HG02938 (cell line): ENCODE results near the gene EML6.
"Not testable (repeated sequence)": the region's sequence is repeated elsewhere in the genome, so short reads cannot be mapped to it uniquely, and the experiment has no call there.

ENCODE experiments used
- ATAC-seq: cut with Tn5 transposase; IDR thresholded peaks from one replicate; pipeline ENCODE4 v1.9.1; 2021; ENCODE audit warnings: mild to moderate bottlenecking, moderate library complexity; ENCODE audit not compliant: unreplicated experiment

Gene EML6

GRCh38 chr2:54979321-54980044, 256.0 kb downstream of the EML6 start:
- ATAC-seq, result no peak

GRCh38 chr2:54981385-54981784, 257.9 kb downstream of the EML6 start:
- ATAC-seq, result no peak

- ATAC-seq, result no peak
These were observed 260.1 kb downstream of the EML6 start for GRCh38 chr2:54983345-54984220.

DNA sequence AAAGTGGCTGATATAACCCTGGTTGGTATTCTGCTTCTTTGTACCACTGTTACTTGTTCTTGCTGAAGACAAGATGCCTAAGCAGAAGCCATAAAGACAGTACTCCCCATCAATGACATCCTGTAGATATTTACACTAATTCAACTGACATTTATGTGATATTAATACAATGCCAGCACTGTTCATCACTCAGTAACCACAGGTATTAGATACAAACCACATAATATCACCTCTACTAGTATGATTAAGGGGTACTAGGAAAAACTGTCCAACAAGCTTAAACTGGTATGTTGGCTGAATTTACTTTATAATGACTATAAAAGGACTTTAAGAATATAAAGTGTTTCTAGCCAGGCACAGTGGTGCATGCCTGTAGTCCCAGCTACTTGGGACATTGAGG, 261.0 kb downstream of the EML6 start:
- ATAC-seq, result no peak

- no peak for ATAC-seq
These were observed 262.8 kb downstream of the EML6 start for GRCh38 chr2:54986264-54986663.

DNA sequence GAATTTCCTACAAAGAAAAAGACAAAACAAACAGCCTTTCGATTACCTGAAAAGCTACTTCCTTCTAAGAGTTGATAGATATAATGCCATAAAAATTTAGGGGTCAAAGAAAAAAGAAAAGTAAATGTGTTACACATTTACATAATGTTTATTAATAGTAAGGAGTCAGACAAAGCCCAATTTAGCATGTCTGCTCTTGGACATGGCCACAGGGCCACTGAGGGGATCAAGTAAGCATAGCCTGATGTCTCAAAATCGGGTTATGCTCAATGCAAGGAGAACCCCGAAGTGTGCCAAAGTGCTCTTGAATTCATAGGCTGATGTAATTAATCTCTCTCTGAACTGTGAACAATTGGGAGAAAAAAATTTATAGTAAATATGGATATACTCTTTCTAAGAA, 265.1 kb downstream of the EML6 start:
- ATAC-seq, result no peak

DNA sequence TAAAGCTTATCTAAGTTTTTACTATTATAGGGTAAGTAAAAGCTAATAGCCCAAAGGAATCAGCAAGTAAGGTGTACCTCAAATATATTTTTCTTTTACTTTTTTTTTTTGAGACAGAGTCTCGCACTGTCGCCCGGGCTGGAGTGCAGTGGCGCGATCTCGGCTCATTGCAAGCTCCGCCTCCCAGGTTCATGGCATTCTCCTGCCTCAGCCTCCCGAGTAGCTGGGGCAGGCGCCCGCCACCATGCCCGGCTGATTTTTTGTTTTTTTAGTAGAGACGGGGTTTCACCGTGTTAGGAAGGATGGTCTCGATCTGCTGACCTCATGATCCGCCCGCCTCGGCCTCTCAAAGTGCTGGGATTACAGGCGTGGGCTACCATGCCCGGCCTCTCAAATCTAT, 267.2 kb downstream of the EML6 start:
- not testable (repeated sequence) for ATAC-seq

DNA sequence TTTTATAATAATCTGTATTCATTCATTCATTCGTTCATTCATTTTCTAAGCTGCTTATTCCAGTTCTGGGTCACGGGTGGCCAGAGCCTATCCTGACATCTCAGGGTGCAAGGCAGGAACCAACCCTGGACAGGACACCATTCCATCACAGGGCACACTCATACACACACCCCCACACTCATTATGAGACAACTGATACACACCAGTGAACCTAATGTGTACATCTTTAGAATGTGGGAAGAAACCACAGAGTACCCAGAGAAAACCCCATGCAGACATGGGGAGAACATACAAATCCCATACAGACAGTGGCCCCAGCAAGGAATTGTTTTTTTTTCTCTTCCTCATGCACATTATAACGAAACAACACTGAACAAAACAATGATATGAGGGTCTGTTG, 272.1 kb downstream of the EML6 start:
- ATAC-seq, result no peak

- no peak for ATAC-seq
These were observed 274.4 kb downstream of the EML6 start for GRCh38 chr2:54997826-54998225.

DNA sequence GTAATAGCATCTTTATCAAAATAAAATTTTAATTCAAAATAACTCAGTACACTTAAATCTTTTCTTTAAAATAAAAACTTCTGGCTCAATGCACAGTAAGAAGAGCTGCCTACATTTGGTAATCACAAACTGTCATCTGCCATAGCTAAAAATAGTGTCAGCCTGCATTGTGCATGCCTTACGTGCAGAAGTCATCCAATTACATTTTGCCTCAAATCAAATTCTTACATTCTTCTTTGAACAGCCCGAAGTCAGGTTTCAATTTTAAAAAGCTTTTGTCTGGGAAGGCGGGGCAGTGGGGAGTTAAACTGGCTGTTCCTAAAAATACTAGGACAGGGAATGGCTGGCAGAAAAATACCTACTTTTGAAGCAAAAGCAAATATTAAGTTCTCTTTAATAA, 275.7 kb downstream of the EML6 start:
- ATAC-seq, result no peak

- ATAC-seq, result no peak
These were observed 276.9 kb downstream of the EML6 start for GRCh38 chr2:55000341-55000740.

DNA sequence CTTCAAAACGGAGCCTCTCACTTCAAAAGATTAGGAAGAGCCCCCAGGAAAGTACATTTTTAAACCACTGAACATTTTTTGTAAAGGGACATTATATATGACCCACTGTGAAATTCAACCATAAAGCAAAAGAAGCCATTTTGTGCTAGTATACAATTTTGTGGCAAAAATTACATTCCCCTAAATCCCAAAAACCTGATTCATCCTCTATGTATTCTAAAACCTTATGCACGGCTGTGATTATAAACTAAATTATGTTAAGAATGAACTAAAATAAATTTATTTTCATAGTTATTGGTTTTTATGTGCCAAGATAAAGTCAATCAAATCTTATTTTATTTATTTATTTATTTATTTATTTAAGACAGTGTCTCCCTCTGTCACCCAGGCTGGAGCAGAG, 278.3 kb downstream of the EML6 start:
- ATAC-seq, result no peak

- ATAC-seq, result no peak
These were observed 280.5 kb downstream of the EML6 start for GRCh38 chr2:55003706-55004639.

DNA sequence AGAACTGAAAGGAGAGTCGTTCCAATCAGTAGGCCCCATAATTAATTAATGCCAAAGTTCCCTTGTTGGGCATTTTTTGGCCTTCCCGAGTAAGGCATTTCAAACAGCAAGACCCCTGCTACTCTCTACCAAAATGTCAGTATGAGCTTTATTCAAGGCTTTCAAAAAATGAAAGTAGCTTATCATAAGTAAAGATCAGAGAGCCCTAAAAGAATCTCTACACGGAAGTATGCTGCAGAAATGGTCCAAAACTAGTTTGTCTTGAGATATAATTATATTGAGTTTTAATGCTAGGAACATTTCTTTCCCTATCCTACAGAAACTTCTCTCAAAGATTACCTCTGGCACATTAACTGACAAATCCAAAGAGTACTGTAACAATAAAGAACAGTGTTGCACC, 282.8 kb downstream of the EML6 start:
- no peak for ATAC-seq

GRCh38 chr2:55009277-55010060, 286.0 kb downstream of the EML6 start:
- ATAC-seq, result peak; percentile 24

DNA sequence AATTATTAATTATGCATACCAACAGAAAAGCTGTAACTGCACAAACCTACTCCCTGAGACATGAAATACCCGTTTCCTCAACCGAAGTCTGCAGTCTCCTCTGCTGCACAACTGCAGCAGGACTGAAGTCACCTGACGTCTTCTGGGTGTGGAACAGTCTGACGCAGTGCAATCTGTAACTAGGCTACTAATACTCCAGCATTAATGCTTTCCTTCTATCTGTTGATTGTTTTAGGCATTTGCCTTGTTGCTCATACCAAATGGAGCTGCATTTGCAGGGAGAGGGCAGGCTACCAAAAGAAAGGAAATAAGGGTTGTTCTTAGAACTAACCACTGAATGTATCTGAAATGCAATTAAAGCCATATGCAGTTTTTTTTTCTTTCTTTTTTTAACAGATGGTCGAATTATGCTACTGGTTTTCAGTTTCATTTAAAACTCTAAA, 286.7 kb downstream of the EML6 start:
- ATAC-seq, result peak; percentile 90

GRCh38 chr2:55010915-55011314, 287.5 kb downstream of the EML6 start:
- ATAC-seq, result no peak

DNA sequence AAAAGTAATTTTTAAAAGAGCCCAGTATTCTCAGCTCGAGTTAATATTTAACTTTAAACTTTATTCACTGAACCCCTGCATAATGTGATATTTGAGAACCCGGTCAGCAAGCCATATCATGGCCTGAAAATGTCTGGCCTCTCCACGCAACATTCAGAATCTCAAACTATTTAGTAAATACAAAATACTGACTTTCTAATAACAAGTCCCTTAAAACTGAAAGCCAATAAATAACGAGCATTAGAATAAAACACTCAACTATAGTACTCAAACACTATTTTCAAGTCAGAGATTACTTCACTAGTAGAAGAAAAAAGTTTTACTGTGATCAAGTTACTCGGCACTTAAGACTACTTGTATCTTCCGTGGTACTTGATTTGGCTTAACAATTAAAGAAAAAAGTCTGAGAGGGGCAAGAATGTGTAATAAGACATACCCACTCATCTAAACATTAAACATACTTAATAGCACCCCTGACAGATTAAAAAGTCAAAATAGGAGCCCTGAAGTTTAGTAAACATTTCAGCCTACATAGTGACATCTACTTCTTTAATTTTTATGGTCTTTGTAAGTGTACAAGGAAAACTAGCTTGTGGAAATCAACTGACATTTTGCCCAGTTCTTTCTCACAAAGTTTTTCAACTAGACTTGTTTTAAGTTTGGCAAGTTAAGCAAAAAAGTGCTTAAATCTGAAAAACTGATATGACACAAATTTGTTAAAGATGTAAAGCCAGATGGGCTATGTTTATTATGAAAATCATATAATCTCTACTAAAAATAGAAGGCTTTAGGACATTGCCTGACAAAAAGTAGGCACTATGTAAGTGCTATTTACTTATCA, 288.6 kb downstream of the EML6 start:
- ATAC-seq, result no peak

- no peak for ATAC-seq
These were observed 289.4 kb downstream of the EML6 start for GRCh38 chr2:55012672-55013484.
